CD14-positive monocyte (primary cell): ENCODE measurements around the gene IL9. TPM values are rescaled to one million over a fixed set of nuclear protein-coding genes. Genes with fewer than 3 reads are reported as not detected.

Experiments used
- DNase-seq, 3 donors: peaks; one replicate each; pipeline ENCODE4 v3.0.0-alpha.2; 2011 to 2022
- H2AFZ ChIP-seq: 2 replicates; pipeline ENCODE4 v1.6.0; 2012; ENCODE audit warnings: mild to moderate bottlenecking, low read depth, low read length, inconsistent platforms; ENCODE audit not compliant: insufficient read depth, poor library complexity, severe bottlenecking
- H3K27ac ChIP-seq, 2 donors: 1 replicate in 1 of 2; 2 replicates in 1 of 2; pipeline ENCODE4 v1.5.1; 2012 to 2013; ENCODE audit warnings: low read length in 2 of 2, control low read depth in 1 of 2, inconsistent platforms in 1 of 2, low read depth in 1 of 2, mild to moderate bottlenecking in 1 of 2
- H3K27me3 ChIP-seq, 2 donors: one replicate each; pipeline versions ENCODE4 v1.6.0 to v1.6.1; 2011 to 2013; ENCODE audit warnings: low read length in 2 of 2; ENCODE audit not compliant: control insufficient read depth in 2 of 2, insufficient read depth in 2 of 2
- H3K36me3 ChIP-seq, 2 donors: replicated peaks in 1 of 2; 1 replicate in 1 of 2; 2 replicates in 1 of 2; pipeline versions ENCODE4 v1.5.1 to v1.6.1; 2012 to 2013; ENCODE audit warnings: low read length in 2 of 2, control low read depth in 1 of 2, inconsistent platforms in 1 of 2, mild to moderate bottlenecking in 1 of 2; ENCODE audit not compliant: insufficient read depth in 2 of 2, control insufficient read depth in 1 of 2
- H3K4me1 ChIP-seq, 2 donors: 1 replicate in 1 of 2; 2 replicates in 1 of 2; pipeline versions ENCODE4 v1.5.1 to v1.6.1; 2012 to 2013; ENCODE audit warnings: low read length in 2 of 2, control low read depth in 1 of 2, inconsistent platforms in 1 of 2, mild to moderate bottlenecking in 1 of 2, moderate library complexity in 1 of 2; ENCODE audit not compliant: insufficient read depth in 2 of 2, control insufficient read depth in 1 of 2
- H3K4me2 ChIP-seq: replicated peaks from 2 replicates; pipeline ENCODE3; 2012; ENCODE audit warnings: low read length, moderate library complexity, mild to moderate bottlenecking; ENCODE audit not compliant: poor library complexity, severe bottlenecking; ENCODE audit errors: extremely low read depth
- H3K4me3 ChIP-seq, 3 experiments: fragments of 200-600 bp in 1 of 3; sonication (generic) in 1 of 3; replicated peaks in 1 of 3; 1 replicate in 2 of 3; 2 replicates in 1 of 3; pipeline ENCODE4 v1.5.1; 2011 to 2013; ENCODE audit warnings: low read length in 3 of 3, mild to moderate bottlenecking in 3 of 3, control low read depth in 2 of 3, low read depth in 2 of 3, inconsistent platforms in 1 of 3, moderate library complexity in 1 of 3
- H3K79me2 ChIP-seq: 2 replicates; pipeline ENCODE4 v1.6.0; 2012; ENCODE audit warnings: mild to moderate bottlenecking, control low read depth, inconsistent platforms, low read length, moderate library complexity; ENCODE audit not compliant: insufficient read depth
- H3K9ac ChIP-seq: 2 replicates; pipeline ENCODE4 v1.6.0; 2017; ENCODE audit warnings: low read length, mild to moderate bottlenecking; ENCODE audit not compliant: insufficient read depth, poor library complexity, severe bottlenecking
- H3K9me3 ChIP-seq, 2 donors: replicated peaks in 1 of 2; 1 replicate in 1 of 2; 2 replicates in 1 of 2; pipeline versions ENCODE4 v1.5.1 to v1.6.1; 2012 to 2013; ENCODE audit warnings: low read length in 2 of 2, control low read depth in 1 of 2; ENCODE audit not compliant: control insufficient read depth in 1 of 2, insufficient read depth in 1 of 2
- H4K20me1 ChIP-seq: 2 replicates; pipeline ENCODE4 v1.6.0; 2012; ENCODE audit warnings: mild to moderate bottlenecking, low read length, control low read depth, moderate library complexity; ENCODE audit not compliant: insufficient read depth
- H3K27ac Mint-ChIP-seq, 7 donors: one replicate each; pipeline ENCODE4 v1.8.0; 2020; ENCODE audit warnings: mild to moderate bottlenecking in 7 of 7, mixed read lengths in 7 of 7, moderate library complexity in 6 of 7, inconsistent platforms in 2 of 7
- H3K27me3 Mint-ChIP-seq, 3 donors: one replicate each; pipeline ENCODE4 v1.8.0; 2021 to 2022; ENCODE audit warnings: low read depth in 3 of 3, mild to moderate bottlenecking in 3 of 3, mixed read lengths in 3 of 3, moderate library complexity in 3 of 3, inconsistent platforms in 1 of 3
- H3K36me3 Mint-ChIP-seq, 2 donors: one replicate each; pipeline ENCODE4 v1.8.0; 2020; ENCODE audit warnings: mixed read lengths in 2 of 2, inconsistent platforms in 1 of 2, mild to moderate bottlenecking in 1 of 2
- H3K4me1 Mint-ChIP-seq: one replicate; pipeline ENCODE4 v1.8.0; 2020; ENCODE audit warnings: mild to moderate bottlenecking, mixed read lengths
- H3K4me3 Mint-ChIP-seq, 2 donors: one replicate each; pipeline ENCODE4 v1.8.0; 2020; ENCODE audit warnings: mild to moderate bottlenecking in 2 of 2, mixed read lengths in 2 of 2, moderate library complexity in 1 of 2
- H3K9me3 Mint-ChIP-seq, 7 donors: one replicate each; pipeline ENCODE4 v1.8.0; 2020 to 2022; ENCODE audit warnings: mixed read lengths in 7 of 7, mild to moderate bottlenecking in 6 of 7, moderate library complexity in 6 of 7, inconsistent platforms in 2 of 7
- WGBS: methylation state at CpG from one replicate; pipeline ENCODE4 v1.1.5; 2013; ENCODE audit warnings: missing lambda C conversion rate; ENCODE audit not compliant: insufficient coverage; 5-methylcytosine and 5-hydroxymethylcytosine counted together
- intact Hi-C, 2 donors: fragments of 100-400 bp; cut with micrococcal nuclease; formaldehyde crosslinking; loops; one replicate each; pipeline versions ENCODE4 v1.15.0 to v1.15.1; 2023
- polyA plus RNA-seq, 3 donors: library from polyadenylated mRNA; depleted of rRNA in 1 of 3; unstranded in 2 of 3; stranded (reverse) in 1 of 3; fragments of 300-500 nt in 2 of 3; fragments of >200 nt in 1 of 3; fragmentation: Illumina TruSeq in 2 of 3; gene quantifications; 1 replicate in 2 of 3; 2 replicates in 1 of 3; pipeline ENCODE4 v1.2.3, GENCODE V29; 2012 to 2021
- TF ChIP-seq, protein P1 (sequence below): fragments of 200-600 bp; IDR thresholded peaks from one replicate; pipeline ENCODE4 v1.8.0; 2022; ENCODE audit warnings: antibody characterized with exemption, mild to moderate bottlenecking

Gene IL9
- polyA plus RNA-seq, 3 donors: not detected

DNA sequence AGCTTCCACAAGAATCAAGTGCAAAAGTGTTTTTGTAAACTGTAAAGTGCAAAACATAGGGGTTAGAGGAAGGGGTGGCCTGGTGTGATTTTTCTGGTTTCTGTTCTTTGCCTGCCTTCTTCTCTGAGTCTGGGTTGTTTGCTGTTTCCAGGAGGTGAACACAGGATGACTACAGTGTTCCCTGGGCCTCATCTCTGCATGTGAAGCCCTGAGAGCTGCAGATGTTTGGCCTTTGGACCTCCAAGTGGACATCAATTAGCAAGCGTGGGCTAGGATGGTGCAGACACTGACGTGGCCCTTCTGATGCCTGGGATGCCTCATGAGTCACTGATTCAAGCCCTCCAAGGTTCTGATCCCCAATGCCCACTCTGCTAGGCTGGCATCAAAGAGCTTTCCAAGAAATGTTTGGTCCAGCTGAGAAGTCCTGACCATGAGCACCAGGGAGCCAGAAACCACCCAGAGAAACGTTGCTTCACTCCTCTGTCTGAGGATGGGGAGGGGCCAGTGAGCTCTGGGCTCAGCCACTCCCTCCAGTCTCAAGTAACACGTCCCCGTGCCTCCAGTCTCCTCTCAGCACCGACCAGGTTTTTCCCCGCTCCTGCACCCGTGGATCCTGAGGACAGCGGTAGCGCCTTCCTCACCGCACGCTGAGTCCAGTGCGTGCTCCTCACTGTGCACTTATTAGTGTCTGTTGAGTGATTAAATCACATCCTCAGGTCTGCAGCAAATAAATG lies 7.6 kb downstream of the IL9 start:
- intact Hi-C loops: loop anchor here (1.0 to 5.0 kb wide), 3 partner anchors 194 to 324 kb away; no protein-coding TSS in a partner anchor
- Histone ChIP-seq H2AFZ (no peak overlapping the region), H4K20me1 (no peaks in the 10 kb centered on the region), H3K9me3 (no peaks in the 10 kb centered on the region), H3K4me3 (no peak overlapping the region), H3K9ac (no peak overlapping the region), H3K4me2 (no peak overlapping the region), H3K79me2 (no peaks in the 10 kb centered on the region), H3K4me1 (no peaks in the 10 kb centered on the region), H3K27ac (no peak overlapping the region), H3K36me3 (no peaks in the 10 kb centered on the region), H3K27me3 (peaks cover 0 to 10% of the 10 kb centered on the region in 2 donors)
- Mint-ChIP-seq H3K36me3 (no peaks in the 10 kb centered on the region), H3K27me3 (peaks cover 8 to 19% (median 18%) of the 10 kb centered on the region in 3 donors), H3K27ac (no peak overlapping the region), H3K4me1 (peaks cover 3% of the 10 kb centered on the region), H3K4me3 (peak overlapping the region in 1 of 2 donors; percentile 19), H3K9me3 (no peaks in the 10 kb centered on the region)
- 62% methylated on average over 3 of the region's 13 CpGs for WGBS
- TF ChIP-seq, protein P1, sequence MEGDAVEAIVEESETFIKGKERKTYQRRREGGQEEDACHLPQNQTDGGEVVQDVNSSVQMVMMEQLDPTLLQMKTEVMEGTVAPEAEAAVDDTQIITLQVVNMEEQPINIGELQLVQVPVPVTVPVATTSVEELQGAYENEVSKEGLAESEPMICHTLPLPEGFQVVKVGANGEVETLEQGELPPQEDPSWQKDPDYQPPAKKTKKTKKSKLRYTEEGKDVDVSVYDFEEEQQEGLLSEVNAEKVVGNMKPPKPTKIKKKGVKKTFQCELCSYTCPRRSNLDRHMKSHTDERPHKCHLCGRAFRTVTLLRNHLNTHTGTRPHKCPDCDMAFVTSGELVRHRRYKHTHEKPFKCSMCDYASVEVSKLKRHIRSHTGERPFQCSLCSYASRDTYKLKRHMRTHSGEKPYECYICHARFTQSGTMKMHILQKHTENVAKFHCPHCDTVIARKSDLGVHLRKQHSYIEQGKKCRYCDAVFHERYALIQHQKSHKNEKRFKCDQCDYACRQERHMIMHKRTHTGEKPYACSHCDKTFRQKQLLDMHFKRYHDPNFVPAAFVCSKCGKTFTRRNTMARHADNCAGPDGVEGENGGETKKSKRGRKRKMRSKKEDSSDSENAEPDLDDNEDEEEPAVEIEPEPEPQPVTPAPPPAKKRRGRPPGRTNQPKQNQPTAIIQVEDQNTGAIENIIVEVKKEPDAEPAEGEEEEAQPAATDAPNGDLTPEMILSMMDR: no peak
- DNase-seq: no peak

DNA sequence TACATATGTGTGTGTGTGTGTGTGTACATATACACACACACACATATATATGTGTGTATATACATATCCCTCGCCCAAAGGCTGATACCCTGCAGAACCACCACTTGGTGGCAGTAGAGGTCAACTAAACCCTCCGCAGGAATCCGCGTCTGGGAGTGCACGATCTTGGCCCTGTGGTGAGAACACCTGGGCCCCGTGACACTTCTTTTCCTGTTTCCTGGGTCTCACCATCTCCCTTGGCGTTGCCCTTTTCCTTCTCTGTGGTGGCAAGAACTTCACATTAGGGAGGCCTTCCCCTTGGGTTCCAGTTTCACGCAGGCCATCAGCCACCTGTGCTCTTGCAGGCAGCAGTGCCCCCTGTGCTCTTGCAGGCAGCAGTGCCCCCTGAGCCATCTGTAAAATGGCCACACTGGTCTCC lies 8.2 kb downstream of the IL9 start:
- peaks cover 8 to 22% (median 17%) of the 10 kb centered on the region in 3 donors for H3K27me3 Mint-ChIP-seq

More for the DNA sequence above, 8.2 kb downstream of the IL9 start:
- Histone ChIP-seq H3K36me3 (no peaks in the 10 kb centered on the region), H3K79me2 (no peaks in the 10 kb centered on the region), H3K9me3 (no peaks in the 10 kb centered on the region), H2AFZ (no peak overlapping the region), H3K27me3 (peaks cover 0 to 12% of the 10 kb centered on the region in 2 donors), H3K4me1 (no peaks in the 10 kb centered on the region), H3K4me2 (no peak overlapping the region), H3K9ac (no peak overlapping the region), H3K4me3 (no peak overlapping the region), H3K27ac (no peak overlapping the region), H4K20me1 (no peaks in the 10 kb centered on the region)
- peaks cover 3% of the 10 kb centered on the region for H3K4me1 Mint-ChIP-seq
- H3K36me3 Mint-ChIP-seq: no peaks in the 10 kb centered on the region
- 3% methylated on average over 7 of the region's 8 CpGs for WGBS
- no peaks in the 10 kb centered on the region for H3K9me3 Mint-ChIP-seq
- intact Hi-C loops: loop anchor here (1.0 to 5.0 kb wide), 2 partner anchors 195 to 325 kb away; no protein-coding TSS in a partner anchor
- peak; percentile 24 to 49 (median 47) for DNase-seq
- H3K27ac Mint-ChIP-seq: no peak overlapping the region
- TF ChIP-seq, protein P1: peak; percentile 95
- H3K4me3 Mint-ChIP-seq: peak overlapping the region in 1 of 2 donors; percentile 69
